ENCODE measurements around the gene CBARP.

Gene CBARP

GRCh38 chr19:1237754-1238368 lies at the start of gene CBARP:
Gene CBARP (minus strand): TSS chr19:1238005. CDS start chr19:1236100, 1,905 bp downstream.
- DNase-seq (ENCODE audit: low read depth), result no peak

GRCh38 chr19:1286487-1287353 lies 48.9 kb upstream of the CBARP start:
- H3K4me3 ChIP-seq (ENCODE audit: low read depth, low read length), result peak overlapping the region; percentile 30
- DNase-seq (ENCODE audit: low read depth), result no peak
- in situ Hi-C loops (cut with HindIII; ENCODE audit: low sequenced_read_pairs), result no loop called here
- no peak for TF ChIP-seq CTCF (IDR thresholded peaks at IDR 0.05; ENCODE audit: low read depth, low read length, missing control alignments)

More at GRCh38 chr19:1237754-1238368, at the start of gene CBARP:
- TF ChIP-seq CTCF (IDR thresholded peaks at IDR 0.05; ENCODE audit: low read depth, low read length, missing control alignments), result no peak
- H3K4me3 ChIP-seq (ENCODE audit: low read depth, low read length), result peak within 1 kb of the TSS; percentile 60
- in situ Hi-C loops (cut with HindIII; ENCODE audit: low sequenced_read_pairs), result no loop called here

GRCh38 chr19:1285737-1286360 lies 48.0 kb upstream of the CBARP start, which contains the start of gene EFNA2:
Gene EFNA2 (plus strand): TSS chr19:1285873. CDS start chr19:1286169, 296 bp downstream.
- in situ Hi-C loops (cut with HindIII; ENCODE audit: low sequenced_read_pairs), result no loop called here
- DNase-seq (ENCODE audit: low read depth), result no peak
- H3K4me3 ChIP-seq (ENCODE audit: low read depth, low read length), result peak within 1 kb of the TSS; percentile 30
- TF ChIP-seq CTCF (IDR thresholded peaks at IDR 0.05; ENCODE audit: low read depth, low read length, missing control alignments), result no peak

GRCh38 chr19:1284979-1285736 lies 47.4 kb upstream of the CBARP start:
- in situ Hi-C loops (cut with HindIII; ENCODE audit: low sequenced_read_pairs), result loop anchor here (5.0 kb wide), 2 partner anchors 37 to 127 kb away; no protein-coding TSS in a partner anchor
- H3K4me3 ChIP-seq (ENCODE audit: low read depth, low read length), result no peak overlapping the region
- TF ChIP-seq CTCF (IDR thresholded peaks at IDR 0.05; ENCODE audit: low read depth, low read length, missing control alignments), result no peak
- no peak for DNase-seq (ENCODE audit: low read depth)

- no peak overlapping the region for H3K4me3 ChIP-seq (ENCODE audit: low read depth, low read length)
- DNase-seq (ENCODE audit: low read depth), result no peak
- no peak for TF ChIP-seq CTCF (IDR thresholded peaks at IDR 0.05; ENCODE audit: low read depth, low read length, missing control alignments)
- in situ Hi-C loops (cut with HindIII; ENCODE audit: low sequenced_read_pairs), result loop anchor here (5.0 kb wide), 2 partner anchors 38 to 128 kb away; no protein-coding TSS in a partner anchor
Observed at GRCh38 chr19:1284293-1284978, 46.6 kb upstream of the CBARP start.

Measured in astrocyte of the cerebellum (primary cell).